Mesenchymal stem cell (in vitro differentiated cells and primary cell): ENCODE results near the gene CA14.
A peak's percentile ranks its signal among the peaks of the same experiment; 100 is the strongest.

Experiments
- DNase-seq: peaks from one replicate; pipeline ENCODE4 v3.0.0-alpha.2; 2013
- H2AFZ ChIP-seq: one replicate; pipeline ENCODE4 v1.6.1; 2013; ENCODE audit warnings: low read depth, mild to moderate bottlenecking, control low read depth, inconsistent platforms, low read length, moderate library complexity
- H2AK5ac ChIP-seq: 2 replicates; pipeline ENCODE4 v1.6.1; 2013; ENCODE audit warnings: low read length, moderate library complexity, mild to moderate bottlenecking, inconsistent platforms; ENCODE audit not compliant: severe bottlenecking
- H2BK120ac ChIP-seq: one replicate; pipeline ENCODE4 v1.6.1; 2013; ENCODE audit warnings: low read depth, mild to moderate bottlenecking, inconsistent platforms, low read length, moderate library complexity
- H2BK12ac ChIP-seq, 2 experiments: one replicate each; pipeline ENCODE4 v1.6.1; 2013; ENCODE audit warnings: inconsistent platforms in 2 of 2, low read length in 2 of 2, mild to moderate bottlenecking in 2 of 2, moderate library complexity in 2 of 2, control low read depth in 1 of 2
- H2BK15ac ChIP-seq: one replicate; pipeline ENCODE4 v1.6.1; 2013; ENCODE audit warnings: mild to moderate bottlenecking, low read depth, inconsistent platforms; ENCODE audit not compliant: poor library complexity, severe bottlenecking
- H2BK5ac ChIP-seq: 2 replicates; pipeline ENCODE4 v1.6.1; 2013; ENCODE audit warnings: low read depth, mild to moderate bottlenecking, low read length, control low read depth, inconsistent platforms; ENCODE audit not compliant: poor library complexity, severe bottlenecking
- H3K14ac ChIP-seq, 2 experiments: one replicate each; pipeline ENCODE4 v1.6.1; 2013; ENCODE audit warnings: inconsistent platforms in 2 of 2, low read length in 2 of 2, control low read depth in 1 of 2, mild to moderate bottlenecking in 1 of 2, moderate library complexity in 1 of 2
- H3K18ac ChIP-seq, 2 experiments: one replicate each; pipeline ENCODE4 v1.6.1; 2013; ENCODE audit warnings: inconsistent platforms in 2 of 2, low read length in 2 of 2, control low read depth in 1 of 2, low read depth in 1 of 2, mild to moderate bottlenecking in 1 of 2
- H3K23ac ChIP-seq, 2 experiments: one replicate each; pipeline ENCODE4 v1.6.1; 2013; ENCODE audit warnings: inconsistent platforms in 2 of 2, low read length in 2 of 2, mild to moderate bottlenecking in 2 of 2, moderate library complexity in 2 of 2, control low read depth in 1 of 2
- H3K27ac ChIP-seq: 2 replicates; pipeline ENCODE4 v1.5.1; 2013; ENCODE audit warnings: mild to moderate bottlenecking, moderate library complexity, low read length, control low read depth, inconsistent platforms; ENCODE audit not compliant: poor library complexity, severe bottlenecking
- H3K27me3 ChIP-seq, 2 experiments: 2 replicates each; pipeline versions ENCODE4 v1.6.1 to v1.7.0; 2013; ENCODE audit warnings: low read length in 2 of 2, mild to moderate bottlenecking in 2 of 2, moderate library complexity in 2 of 2, control low read depth in 1 of 2, inconsistent platforms in 1 of 2; ENCODE audit not compliant: control insufficient read depth in 1 of 2, insufficient read depth in 1 of 2
- H3K36me3 ChIP-seq, 2 experiments: 2 replicates each; pipeline versions ENCODE4 v1.6.1 to v1.7.0; 2013; ENCODE audit warnings: low read length in 2 of 2, control low read depth in 1 of 2, inconsistent platforms in 1 of 2, low read depth in 1 of 2, mild to moderate bottlenecking in 1 of 2; ENCODE audit not compliant: insufficient read depth in 2 of 2, control insufficient read depth in 1 of 2
- H3K4ac ChIP-seq, 2 experiments: one replicate each; pipeline ENCODE4 v1.6.1; 2013; ENCODE audit warnings: inconsistent platforms in 2 of 2, low read length in 2 of 2, mild to moderate bottlenecking in 2 of 2, moderate library complexity in 2 of 2, control low read depth in 1 of 2, low read depth in 1 of 2
- H3K4me1 ChIP-seq: 2 replicates; pipeline ENCODE4 v1.6.1; 2013; ENCODE audit warnings: low read depth, low read length, control low read depth; ENCODE audit not compliant: control insufficient read depth, insufficient read depth
- H3K4me2 ChIP-seq: 2 replicates; pipeline ENCODE4 v1.6.1; 2013; ENCODE audit warnings: low read length, mild to moderate bottlenecking, inconsistent platforms; ENCODE audit not compliant: poor library complexity, severe bottlenecking
- H3K4me3 ChIP-seq, 2 experiments: 2 replicates each; pipeline versions ENCODE4 v1.5.1 to v1.7.0; 2013; ENCODE audit warnings: low read length in 2 of 2, mild to moderate bottlenecking in 2 of 2, control low read depth in 1 of 2, low read depth in 1 of 2; ENCODE audit not compliant: insufficient read depth in 1 of 2
- H3K79me1 ChIP-seq: replicated peaks from 2 replicates; pipeline ENCODE4 v1.6.1; 2013; ENCODE audit warnings: mild to moderate bottlenecking, control low read depth, low read length, inconsistent platforms; ENCODE audit not compliant: poor library complexity, severe bottlenecking
- H3K9ac ChIP-seq: 2 replicates; pipeline ENCODE4 v1.7.0; 2013; ENCODE audit warnings: mild to moderate bottlenecking, low read length, moderate library complexity
- H3K9me3 ChIP-seq: 2 replicates; pipeline ENCODE4 v1.7.0; 2013; ENCODE audit warnings: mild to moderate bottlenecking, low read length; ENCODE audit not compliant: control insufficient read depth
- H4K8ac ChIP-seq: one replicate; pipeline ENCODE4 v1.6.1; 2013; ENCODE audit warnings: inconsistent platforms, mild to moderate bottlenecking, low read length, moderate library complexity
- H4K91ac ChIP-seq: one replicate; pipeline ENCODE4 v1.6.1; 2013; ENCODE audit warnings: mild to moderate bottlenecking, low read length, inconsistent platforms
- WGBS: methylation state at CpG from one replicate; pipeline ENCODE4 v1.1.7; 2013; ENCODE audit warnings: mixed read lengths; 5-methylcytosine and 5-hydroxymethylcytosine counted together

The CA14 gene

GRCh38 chr1:150249936-150250335 lies 7.6 kb upstream of the CA14 start:
- DNase-seq = no peak
- Histone ChIP-seq H3K23ac (no peak overlapping the region), H3K36me3 (no peaks in the 10 kb centered on the region), H2AFZ (no peak overlapping the region), H3K9me3 (no peaks in the 10 kb centered on the region), H2AK5ac (no peak overlapping the region), H3K4me3 (no peak overlapping the region), H3K4ac (no peak overlapping the region), H2BK12ac (no peak overlapping the region), H3K27ac (no peak overlapping the region), H4K91ac (no peak overlapping the region), H3K4me1 (no peaks in the 10 kb centered on the region), H3K79me1 (no peaks in the 10 kb centered on the region), H3K4me2 (no peak overlapping the region), H3K9ac (no peak overlapping the region), H2BK15ac (no peak overlapping the region), H3K18ac (no peak overlapping the region), H2BK120ac (no peak overlapping the region), H3K27me3 (no peaks in the 10 kb centered on the region), H2BK5ac (no peak overlapping the region), H3K14ac (no peak overlapping the region), H4K8ac (no peak overlapping the region)
- 100% methylated on average over 1 of the region's 2 CpGs for WGBS

GRCh38 chr1:150256198-150256553 lies 1.4 kb upstream of the CA14 start:
- Histone ChIP-seq H2AFZ (peak overlapping the region; percentile 11), H4K8ac (peak overlapping the region; percentile 54), H4K91ac (no peak overlapping the region), H3K23ac (no peak overlapping the region), H3K4ac (no peak overlapping the region), H3K27me3 (peaks cover 28 to 34% of the 10 kb centered on the region in 2 experiments), H3K27ac (no peak overlapping the region), H2BK15ac (no peak overlapping the region), H3K14ac (no peak overlapping the region), H3K36me3 (no peaks in the 10 kb centered on the region), H3K4me1 (peaks cover 28% of the 10 kb centered on the region), H3K4me3 (peak overlapping the region in 1 of 2 experiments; percentile 73), H2BK5ac (no peak overlapping the region), H2BK120ac (no peak overlapping the region), H2AK5ac (no peak overlapping the region), H3K18ac (peak overlapping the region; percentile 7 to 37), H3K79me1 (peaks cover 1% of the 10 kb centered on the region), H3K4me2 (peak overlapping the region; percentile 20), H3K9me3 (no peaks in the 10 kb centered on the region), H3K9ac (peak overlapping the region; percentile 80), H2BK12ac (no peak overlapping the region)
- no CpG with 5 or more reads among the region's 1 CpG for WGBS
- DNase-seq = no peak

- H3K4ac ChIP-seq = peak overlapping the region; percentile 10 to 64
- DNase-seq = peak; percentile 47
- H3K9me3 ChIP-seq = no peaks in the 10 kb centered on the region
- peaks cover 28% of the 10 kb centered on the region for H3K4me1 ChIP-seq
- H3K36me3 ChIP-seq = no peaks in the 10 kb centered on the region
- H3K4me3 ChIP-seq = peak overlapping the region in 1 of 2 experiments; percentile 73
- peak overlapping the region; percentile 54 for H4K8ac ChIP-seq
- H3K27ac ChIP-seq = no peak overlapping the region
- H3K18ac ChIP-seq = peak overlapping the region; percentile 44 to 77
- H3K4me2 ChIP-seq = peak overlapping the region; percentile 20
- no peak overlapping the region for H2AK5ac ChIP-seq
- peaks cover 28 to 34% of the 10 kb centered on the region in 2 experiments for H3K27me3 ChIP-seq
- H2BK5ac ChIP-seq = no peak overlapping the region
- H2AFZ ChIP-seq = peak overlapping the region; percentile 11
- H3K14ac ChIP-seq = no peak overlapping the region
- H2BK12ac ChIP-seq = peak overlapping the region; percentile 65 to 79
- H3K79me1 ChIP-seq = peaks cover 2% of the 10 kb centered on the region
- peak overlapping the region in 1 of 2 experiments; percentile 42 for H3K23ac ChIP-seq
- H2BK15ac ChIP-seq = peak overlapping the region; percentile 39
- H4K91ac ChIP-seq = peak overlapping the region; percentile 6
- H2BK120ac ChIP-seq = peak overlapping the region; percentile 76
- H3K9ac ChIP-seq = peak overlapping the region; percentile 80
- 7% methylated on average over 13 of the region's 14 CpGs for WGBS
Measured at GRCh38 chr1:150256554-150257341, 826 bp upstream of the CA14 start.

- Histone ChIP-seq H3K4me2 (no peak overlapping the region), H3K9ac (no peak overlapping the region), H3K4me3 (no peak overlapping the region), H3K9me3 (no peaks in the 10 kb centered on the region), H2BK12ac (peak overlapping the region in 1 of 2 experiments; percentile 79), H2BK15ac (no peak overlapping the region), H4K91ac (no peak overlapping the region), H2BK120ac (no peak overlapping the region), H3K27me3 (peaks cover 28 to 34% of the 10 kb centered on the region in 2 experiments), H3K36me3 (peaks cover 0 to 2% of the 10 kb centered on the region in 2 experiments), H3K14ac (no peak overlapping the region), H3K4me1 (peaks cover 28% of the 10 kb centered on the region), H2BK5ac (no peak overlapping the region), H2AK5ac (no peak overlapping the region), H3K79me1 (peaks cover 2% of the 10 kb centered on the region), H3K4ac (no peak overlapping the region), H3K18ac (peak overlapping the region in 1 of 2 experiments; percentile 37), H4K8ac (no peak overlapping the region), H3K27ac (no peak overlapping the region), H3K23ac (no peak overlapping the region), H2AFZ (no peak overlapping the region)
- no peak for DNase-seq
- 39% methylated on average over 4 of the region's 4 CpGs for WGBS
Measured at GRCh38 chr1:150259217-150259616, 1.6 kb downstream of the CA14 start.
